LNCAP (cell line): ENCODE results near the gene EIF4E1B.

Source experiments
- CTCF ChIP-seq: fragments of 450-650 bp; IDR thresholded peaks from 2 replicates; pipeline ENCODE4 v1.5.1; 2017; ENCODE audit warnings: mild to moderate bottlenecking

EIF4E1B gene

GRCh38 chr5:176665517-176665916 lies 35.0 kb downstream of the EIF4E1B start:
- no peak for TF ChIP-seq CTCF

GRCh38 chr5:176667637-176668036 lies 37.2 kb downstream of the EIF4E1B start:
- TF ChIP-seq CTCF = no peak

GRCh38 chr5:176670449-176670848 lies 40.0 kb downstream of the EIF4E1B start:
- TF ChIP-seq CTCF = no peak

- TF ChIP-seq CTCF = no peak
Observed at GRCh38 chr5:176671399-176671798, 40.9 kb downstream of the EIF4E1B start.

GRCh38 chr5:176671890-176672747 lies 41.6 kb downstream of the EIF4E1B start:
- TF ChIP-seq CTCF = no peak

- TF ChIP-seq CTCF = no peak
Observed at GRCh38 chr5:176673651-176674583, 43.4 kb downstream of the EIF4E1B start.

- no peak for TF ChIP-seq CTCF
Observed at GRCh38 chr5:176674799-176675198, 44.3 kb downstream of the EIF4E1B start.
